ENCODE results near the gene PSMB7.
A peak's percentile ranks its signal among the peaks of the same experiment; 100 is the strongest.

Gene PSMB7

DNA sequence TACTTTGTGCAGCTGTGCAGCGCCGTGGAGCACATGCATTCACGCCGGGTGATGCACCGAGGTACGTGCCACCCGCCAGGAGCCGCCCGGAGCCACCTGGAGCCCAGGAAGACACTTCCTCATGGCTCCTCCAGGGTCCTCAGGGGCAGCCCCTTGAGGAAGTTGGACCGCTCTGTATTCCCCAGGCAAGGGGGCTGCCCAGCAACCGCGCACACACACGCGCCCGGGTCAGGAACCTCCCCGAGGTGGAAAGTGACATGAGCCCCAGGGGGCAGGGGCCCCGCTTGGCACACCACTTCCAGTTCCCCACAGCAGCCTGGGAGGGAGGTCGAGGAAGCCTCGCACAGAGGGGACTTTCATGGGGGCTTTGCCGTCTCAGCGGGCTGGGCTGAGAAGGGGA lies 88.9 kb downstream of the PSMB7 start:
- no peak for DNase-seq (ENCODE audit: low spot score)

- no peak for DNase-seq (ENCODE audit: low spot score)
Observed at GRCh38 chr9:124325816-124326215, 89.4 kb downstream of the PSMB7 start.

GRCh38 chr9:124323904-124324303 lies 91.3 kb downstream of the PSMB7 start:
- DNase-seq (ENCODE audit: low spot score), result no peak

DNA sequence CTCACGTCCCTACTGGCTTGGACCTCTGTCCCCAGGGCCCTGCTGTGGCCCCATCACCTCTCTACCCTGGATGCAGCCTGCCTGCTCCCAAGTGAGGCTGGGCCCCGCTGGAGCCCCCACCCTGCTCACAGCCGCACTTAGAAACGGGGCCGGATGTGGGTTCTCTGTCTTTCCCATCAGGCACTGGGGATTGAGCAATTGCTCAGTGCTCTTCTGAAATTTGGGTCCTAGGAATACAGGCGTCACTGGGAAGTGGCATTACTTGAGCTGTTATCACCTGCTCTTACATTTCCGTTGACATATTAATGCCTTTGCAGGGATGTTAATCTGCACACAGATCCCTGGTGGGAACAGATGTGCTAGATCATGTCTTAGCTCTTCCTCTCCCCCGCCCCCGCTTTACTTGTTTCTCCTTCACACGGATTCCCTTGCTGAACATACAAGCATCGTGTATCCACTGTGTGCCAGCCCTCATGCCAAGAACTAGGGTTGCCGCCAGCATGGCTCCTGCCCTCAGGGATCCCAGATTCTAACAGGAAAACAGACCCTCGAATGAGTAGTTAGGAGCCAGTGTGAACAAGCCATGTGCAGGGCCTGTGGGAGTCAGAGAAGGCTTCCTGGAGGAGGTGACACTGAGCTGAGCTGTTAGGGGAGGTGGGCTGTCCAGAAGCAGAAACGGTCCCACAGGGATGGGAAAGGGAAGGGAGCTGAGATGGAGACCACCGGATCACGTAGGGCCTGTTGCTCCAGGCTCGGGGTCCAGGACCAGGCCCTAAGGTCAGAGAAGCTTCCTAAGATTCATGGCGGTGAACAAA lies 92.4 kb downstream of the PSMB7 start:
- DNase-seq (ENCODE audit: low spot score), result no peak

DNA sequence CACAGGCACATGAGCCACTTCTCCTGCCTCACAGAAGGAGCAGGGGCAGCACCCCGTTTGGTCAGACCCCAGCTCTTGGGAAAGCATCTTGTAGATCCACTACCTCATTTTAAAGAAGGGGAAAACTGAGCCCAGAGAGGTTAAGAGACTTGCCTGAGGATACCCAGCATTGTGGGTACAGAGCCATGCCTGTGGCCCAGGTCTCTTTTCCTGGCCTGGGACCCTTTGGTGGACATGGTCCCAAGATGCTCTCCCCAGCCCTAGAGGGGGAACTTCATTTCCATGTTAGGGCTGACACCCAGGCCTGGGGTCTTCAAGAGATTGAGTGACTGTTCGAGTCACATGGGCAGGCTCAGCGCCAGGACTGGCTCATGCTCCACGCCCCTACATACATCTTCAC lies 93.3 kb downstream of the PSMB7 start:
- DNase-seq (ENCODE audit: low spot score), result no peak

DNA sequence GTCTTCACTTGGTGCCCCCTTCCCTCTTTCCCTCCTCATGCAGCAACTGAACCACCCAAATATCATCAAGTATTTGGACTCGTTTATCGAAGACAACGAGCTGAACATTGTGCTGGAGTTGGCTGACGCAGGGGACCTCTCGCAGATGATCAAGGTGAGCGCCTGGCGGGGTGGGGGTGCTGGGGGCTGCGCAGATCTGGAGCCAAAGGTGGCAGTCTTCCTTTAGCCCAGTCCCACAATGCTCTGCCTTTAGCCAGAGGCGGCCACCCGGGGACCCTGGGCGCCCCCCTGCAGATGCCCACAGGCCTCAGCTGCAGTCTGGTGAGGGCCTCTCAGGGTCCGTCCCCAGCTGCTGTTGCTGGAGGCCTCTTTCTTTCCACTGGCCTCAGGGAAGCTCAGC lies 93.8 kb downstream of the PSMB7 start:
- DNase-seq (ENCODE audit: low spot score), result no peak

GRCh38 chr9:124320062-124320973 lies 94.9 kb downstream of the PSMB7 start:
- peak; percentile 87 for DNase-seq (ENCODE audit: low spot score)

GRCh38 chr9:124315882-124316281 lies 99.4 kb downstream of the PSMB7 start:
- no peak for DNase-seq (ENCODE audit: low spot score)

GRCh38 chr9:124313940-124314339 lies 101.3 kb downstream of the PSMB7 start:
- DNase-seq (ENCODE audit: low spot score), result no peak

DNA sequence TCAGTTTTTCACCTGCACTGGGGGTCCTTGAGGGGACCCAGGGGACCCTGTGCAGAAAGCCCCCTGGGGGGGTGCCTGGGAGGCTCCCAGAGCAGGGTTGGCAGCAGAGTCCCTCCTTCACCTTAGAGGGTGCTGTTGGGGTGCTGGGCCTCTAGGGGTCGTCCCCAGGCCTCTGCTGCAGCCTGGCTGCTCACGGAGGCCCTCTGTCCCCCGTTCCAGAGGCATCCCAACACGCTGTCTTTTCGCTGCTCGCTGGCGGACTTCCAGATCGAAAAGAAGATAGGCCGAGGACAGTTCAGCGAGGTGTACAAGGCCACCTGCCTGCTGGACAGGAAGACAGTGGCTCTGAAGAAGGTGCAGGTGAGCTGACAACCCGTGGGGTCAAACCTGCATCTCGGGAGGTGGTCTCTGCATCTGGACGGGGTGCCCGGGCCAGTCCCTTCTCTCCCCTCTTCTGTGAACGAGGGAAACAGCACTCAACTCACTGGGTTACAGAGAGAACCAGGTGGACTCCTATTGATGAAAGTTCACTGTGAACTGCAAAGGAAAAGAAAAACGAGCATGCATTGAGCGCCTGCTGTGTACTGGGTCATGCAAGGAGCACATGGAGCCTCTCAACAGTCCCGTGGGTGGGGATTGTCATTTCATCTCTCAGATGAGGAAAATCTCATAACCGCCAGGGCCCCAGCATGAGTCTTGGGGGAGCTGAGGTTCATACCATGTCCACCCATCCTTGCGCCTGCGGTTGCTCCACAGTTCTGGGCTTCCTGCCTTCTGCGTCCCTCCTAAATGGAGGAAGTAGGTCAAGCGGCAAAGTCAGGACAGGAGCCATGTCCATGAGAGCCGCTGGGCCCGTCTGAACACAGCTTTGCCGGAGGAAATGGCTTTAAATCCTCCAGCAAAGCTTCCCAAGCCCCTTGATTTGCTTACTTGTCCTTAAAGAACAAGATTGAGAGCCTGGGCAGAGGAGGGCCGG lies 102.7 kb downstream of the PSMB7 start:
- DNase-seq (ENCODE audit: low spot score), result no peak

- DNase-seq (ENCODE audit: low spot score), result no peak
Observed at GRCh38 chr9:124311283-124311682, 104.0 kb downstream of the PSMB7 start.

DNA sequence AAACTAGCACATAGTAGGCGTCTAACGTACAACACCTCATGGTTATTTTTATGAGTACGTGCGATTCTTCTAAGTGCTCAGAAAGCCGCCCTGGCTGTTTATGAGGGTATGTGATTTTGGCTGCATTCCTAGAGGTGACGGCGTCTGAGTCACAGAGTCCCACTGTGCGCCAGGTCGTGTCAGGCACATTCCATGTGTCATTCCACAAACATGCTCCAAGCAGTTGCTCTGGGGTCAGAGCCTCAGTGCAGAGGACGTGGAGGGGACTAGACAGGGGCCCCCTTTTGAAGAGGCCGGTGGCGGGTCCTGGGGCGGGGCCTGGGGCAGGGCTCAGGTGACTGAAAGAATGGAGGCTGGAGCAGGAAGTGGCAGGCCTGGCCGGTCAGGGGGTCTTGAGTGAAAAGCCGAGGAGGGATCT lies 105.6 kb downstream of the PSMB7 start:
- no peak for DNase-seq (ENCODE audit: low spot score)

DNA sequence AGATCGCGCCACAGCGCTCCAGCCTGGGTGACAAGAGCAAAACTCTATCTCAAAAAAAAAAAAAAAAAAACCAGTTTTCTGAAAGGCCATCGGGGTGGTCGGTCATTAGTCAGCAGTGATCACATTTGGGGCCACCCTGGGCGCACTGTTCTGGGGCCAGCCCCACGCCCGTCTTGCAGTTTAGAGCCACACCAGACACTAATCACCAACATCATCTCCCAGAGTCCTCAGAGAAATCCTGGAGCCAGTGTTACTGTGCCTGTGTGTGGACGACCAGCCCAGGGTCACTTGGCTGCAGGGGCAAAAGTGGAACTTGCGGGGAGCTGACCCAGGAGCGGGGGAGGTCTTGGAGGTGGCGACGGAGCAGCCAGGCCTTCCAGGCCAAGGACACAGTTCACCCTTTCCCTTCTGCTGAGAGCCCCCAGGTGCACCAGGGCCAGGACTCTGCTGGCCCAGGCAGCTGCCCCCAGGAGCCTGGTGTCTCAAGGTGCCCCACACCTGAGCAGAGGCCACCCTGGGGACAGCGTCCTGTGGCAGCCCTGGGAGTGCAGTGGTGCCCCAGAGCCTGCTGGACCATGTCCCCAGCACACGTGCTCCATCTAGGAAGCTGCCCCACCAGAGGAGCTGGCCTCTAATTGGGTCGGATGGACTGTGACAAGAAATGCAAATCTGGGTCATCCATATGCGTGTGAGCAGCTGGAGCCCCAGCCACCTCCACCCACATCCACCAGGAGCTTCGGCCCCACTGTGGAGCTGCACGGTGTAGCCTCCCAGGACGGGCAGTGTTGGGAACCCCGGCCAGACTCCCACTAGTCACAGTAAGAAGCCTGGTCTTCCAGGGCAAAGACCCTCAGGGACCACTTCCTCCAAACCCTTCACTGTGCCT lies 106.4 kb downstream of the PSMB7 start:
- DNase-seq (ENCODE audit: low spot score), result no peak

DNA sequence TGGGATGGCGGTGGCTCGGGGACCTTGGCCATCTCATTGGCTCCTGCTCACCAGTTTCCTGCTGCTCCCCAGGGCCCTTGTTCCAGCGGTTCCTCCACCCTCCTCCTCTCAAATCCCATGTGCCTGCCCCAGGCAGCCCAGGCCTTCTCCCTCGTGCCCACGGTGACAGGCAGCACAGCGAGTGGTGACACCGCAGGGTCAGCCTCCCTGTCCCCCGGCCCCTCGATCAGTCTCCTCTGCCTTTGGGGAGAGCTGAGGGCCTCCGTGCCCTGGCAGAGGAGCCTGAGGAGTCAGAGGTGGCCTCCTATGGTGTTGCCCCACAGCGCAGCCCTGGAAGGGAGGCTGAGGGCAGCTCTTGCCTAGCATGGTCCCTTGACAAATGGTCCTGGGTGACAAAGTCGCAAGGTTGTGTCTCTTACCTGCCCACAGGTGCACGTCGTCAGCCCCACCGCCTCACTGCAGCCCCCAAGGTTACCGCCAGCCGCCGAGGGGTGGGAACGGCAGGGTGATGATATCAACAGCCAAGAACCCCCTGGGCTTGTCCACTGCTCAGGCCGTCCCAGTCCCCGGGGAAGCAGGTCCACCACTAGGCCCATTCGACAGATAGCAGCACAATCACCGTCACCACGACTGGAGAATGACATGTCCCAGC lies 107.7 kb downstream of the PSMB7 start:
- DNase-seq (ENCODE audit: low spot score), result no peak

GRCh38 chr9:124306098-124306735 lies 109.0 kb downstream of the PSMB7 start:
- DNase-seq (ENCODE audit: low spot score), result no peak

DNA sequence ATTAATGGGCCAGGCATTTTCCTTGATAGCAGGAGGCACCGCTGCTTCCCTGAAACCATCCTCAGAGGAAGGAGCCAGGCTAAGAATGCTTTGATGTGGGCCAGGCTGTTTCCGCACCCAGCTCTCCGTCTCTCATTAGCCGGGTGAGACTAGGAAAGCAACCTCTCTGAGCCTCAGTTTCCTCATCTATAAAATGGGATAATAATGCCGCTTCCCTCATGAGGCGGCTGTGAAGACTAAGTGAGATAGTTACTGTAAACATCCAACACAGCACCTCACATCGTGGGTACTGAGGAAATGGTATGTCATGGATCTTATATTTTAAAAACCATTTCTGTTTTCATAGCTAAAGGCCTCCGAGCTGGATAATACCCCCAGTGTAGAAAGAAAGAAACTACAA lies 111.0 kb downstream of the PSMB7 start:
- DNase-seq (ENCODE audit: low spot score), result no peak

GRCh38 chr9:124303762-124304161 lies 111.5 kb downstream of the PSMB7 start:
- DNase-seq (ENCODE audit: low spot score), result no peak

All from D341Med (cell line).